Measurements from ENCODE around the gene HMGCR.

Gene HMGCR

DNA sequence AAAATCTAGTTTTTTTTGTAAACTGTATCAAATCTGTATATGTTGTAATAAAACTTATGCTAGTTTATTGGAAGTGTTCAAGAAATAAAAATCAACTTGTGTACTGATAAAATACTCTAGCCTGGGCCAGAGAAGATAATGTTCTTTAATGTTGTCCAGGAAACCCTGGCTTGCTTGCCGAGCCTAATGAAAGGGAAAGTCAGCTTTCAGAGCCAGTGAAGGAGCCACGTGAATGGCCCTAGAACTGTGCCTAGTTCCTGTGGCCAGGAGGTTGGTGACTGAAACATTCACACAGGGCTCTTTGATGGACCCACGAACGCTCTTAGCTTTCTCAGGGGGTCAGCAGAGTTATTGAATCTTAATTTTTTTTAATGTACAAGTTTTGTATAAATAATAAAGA is 24.3 kb downstream of the HMGCR start:
- Histone ChIP-seq H3K9me3 (ENCODE audit: low read length) (no peaks in the 10 kb centered on the region), H3K4me1 (ENCODE audit: insufficient read depth, low read length, severe bottlenecking) (no peaks in the 10 kb centered on the region), H3K79me2 (ENCODE audit: insufficient read depth, low read length) (no peaks in the 10 kb centered on the region), H3K4me2 (ENCODE audit: low read length) (no peak overlapping the region), H3K36me3 (ENCODE audit: insufficient read depth, low read length) (peaks cover 72% of the 10 kb centered on the region), H3K4me3 (ENCODE audit: low read depth, low read length, poor library complexity, severe bottlenecking) (no peak overlapping the region), H3F3A (ENCODE audit: insufficient read depth, low read length) (peaks cover 5% of the 10 kb centered on the region; the same call in 1 of the 2 replicates), H4K20me1 (ENCODE audit: insufficient read depth, low read length) (no peaks in the 10 kb centered on the region), H3K27ac (ENCODE audit: low read depth, low read length, poor library complexity, severe bottlenecking) (no peak overlapping the region), H3K9me2 (ENCODE audit: low read depth, low read length) (no peaks in the 10 kb centered on the region), H3K27me3 (ENCODE audit: insufficient read depth, low read length) (no peaks in the 10 kb centered on the region), H2AFZ (ENCODE audit: low read length) (no peak overlapping the region), H3K9ac (ENCODE audit: low read length) (no peak overlapping the region)
- TF ChIP-seq CTCF (IDR thresholded peaks at IDR 0.05; ENCODE audit: low read length), result no peak
- TF ChIP-seq EZH2 (IDR thresholded peaks at IDR 0.05; ENCODE audit: borderline replicate concordance, low read length), result no peak

DNA sequence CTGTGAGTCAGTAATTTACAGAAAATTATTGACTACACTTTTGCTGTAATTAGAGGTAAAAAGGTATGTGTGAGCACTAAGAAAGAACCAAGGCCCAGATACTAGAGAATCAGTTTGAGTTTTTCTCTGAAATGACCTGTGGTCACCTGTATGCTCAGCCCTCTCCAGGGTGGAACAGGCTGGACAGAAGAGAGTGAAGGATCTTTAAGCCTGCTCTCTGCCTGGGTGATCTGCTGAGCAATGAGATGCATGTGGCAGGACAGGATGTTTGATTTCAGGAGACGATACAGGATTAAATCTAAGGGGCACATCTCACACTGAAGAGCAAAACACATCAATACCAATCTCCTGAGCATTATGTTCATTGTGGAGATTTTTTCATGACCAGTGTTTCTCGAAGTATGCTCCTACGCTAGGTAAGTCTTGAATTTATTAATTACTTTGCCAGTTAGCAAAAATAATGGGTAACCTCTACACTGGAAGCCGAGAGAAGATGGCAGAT is 25.5 kb downstream of the HMGCR start:
- Histone ChIP-seq H3K79me2 (ENCODE audit: insufficient read depth, low read length) (no peaks in the 10 kb centered on the region), H3K4me3 (ENCODE audit: low read depth, low read length, poor library complexity, severe bottlenecking) (no peak overlapping the region), H3K9ac (ENCODE audit: low read length) (no peak overlapping the region), H3K9me2 (ENCODE audit: low read depth, low read length) (no peaks in the 10 kb centered on the region), H3K4me2 (ENCODE audit: low read length) (no peak overlapping the region), H3K36me3 (ENCODE audit: insufficient read depth, low read length) (peaks cover 60% of the 10 kb centered on the region), H3K27me3 (ENCODE audit: insufficient read depth, low read length) (no peaks in the 10 kb centered on the region), H3K27ac (ENCODE audit: low read depth, low read length, poor library complexity, severe bottlenecking) (no peak overlapping the region), H4K20me1 (ENCODE audit: insufficient read depth, low read length) (no peaks in the 10 kb centered on the region), H3F3A (ENCODE audit: insufficient read depth, low read length) (peaks cover 5% of the 10 kb centered on the region; the same call in 1 of the 2 replicates), H2AFZ (ENCODE audit: low read length) (no peak overlapping the region), H3K9me3 (ENCODE audit: low read length) (no peaks in the 10 kb centered on the region), H3K4me1 (ENCODE audit: insufficient read depth, low read length, severe bottlenecking) (no peaks in the 10 kb centered on the region)
- TF ChIP-seq EZH2 (IDR thresholded peaks at IDR 0.05; ENCODE audit: borderline replicate concordance, low read length) (no peak), CTCF (IDR thresholded peaks at IDR 0.05; ENCODE audit: low read length) (no peak)

DNA sequence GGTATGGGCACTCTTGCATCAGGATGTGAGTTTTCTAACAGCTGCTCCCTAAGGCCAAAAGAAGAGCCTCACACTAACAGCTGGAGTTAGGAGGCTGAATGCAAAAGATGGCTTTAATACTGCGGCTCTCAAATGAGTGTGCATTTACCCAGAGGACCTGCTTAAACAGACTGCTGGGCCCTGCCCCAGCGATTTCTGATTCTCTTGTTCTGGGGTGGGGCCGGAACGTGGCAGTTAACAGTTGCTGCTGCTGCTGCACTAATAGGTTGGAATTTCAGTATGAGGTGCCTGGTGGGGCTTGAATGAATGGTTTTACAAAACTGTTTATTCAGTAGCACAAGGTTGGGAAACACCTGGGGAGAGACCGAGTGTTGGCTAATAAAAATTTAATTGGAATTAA is 26.1 kb downstream of the HMGCR start:
- TF ChIP-seq EZH2 (IDR thresholded peaks at IDR 0.05; ENCODE audit: borderline replicate concordance, low read length), result no peak
- no peak for TF ChIP-seq CTCF (IDR thresholded peaks at IDR 0.05; ENCODE audit: low read length)

More for the DNA sequence above, 26.1 kb downstream of the HMGCR start:
- H3K4me1 ChIP-seq (ENCODE audit: insufficient read depth, low read length, severe bottlenecking), result no peaks in the 10 kb centered on the region
- no peaks in the 10 kb centered on the region for H3K9me3 ChIP-seq (ENCODE audit: low read length)
- peaks cover 54% of the 10 kb centered on the region for H3K36me3 ChIP-seq (ENCODE audit: insufficient read depth, low read length)
- H3K27ac ChIP-seq (ENCODE audit: low read depth, low read length, poor library complexity, severe bottlenecking), result no peak overlapping the region
- peaks cover 5% of the 10 kb centered on the region; the same call in 1 of the 2 replicates for H3F3A ChIP-seq (ENCODE audit: insufficient read depth, low read length)
- no peak overlapping the region for H3K4me2 ChIP-seq (ENCODE audit: low read length)
- H2AFZ ChIP-seq (ENCODE audit: low read length), result no peak overlapping the region
- no peaks in the 10 kb centered on the region for H4K20me1 ChIP-seq (ENCODE audit: insufficient read depth, low read length)
- H3K79me2 ChIP-seq (ENCODE audit: insufficient read depth, low read length), result no peaks in the 10 kb centered on the region
- no peaks in the 10 kb centered on the region for H3K27me3 ChIP-seq (ENCODE audit: insufficient read depth, low read length)
- no peak overlapping the region for H3K9ac ChIP-seq (ENCODE audit: low read length)
- H3K9me2 ChIP-seq (ENCODE audit: low read depth, low read length), result no peaks in the 10 kb centered on the region
- no peak overlapping the region for H3K4me3 ChIP-seq (ENCODE audit: low read depth, low read length, poor library complexity, severe bottlenecking)

Data from OCI-LY1 (cell line).